Suprapubic skin (tissue), 3 donors: ENCODE measurements around the gene CNTN2.

Experiments used
- POLR2A ChIP-seq, 2 donors: fragments of 450-650 bp; IDR thresholded peaks; one replicate each; pipeline ENCODE4 v1.6.1; 2017; ENCODE audit warnings: antibody characterized with exemption in 2 of 2, mild to moderate bottlenecking in 2 of 2, moderate library complexity in 2 of 2
- TF ChIP-seq, protein P1 (sequence below), 2 donors: fragments of 200-600 bp in 1 of 2; fragments of 450-650 bp in 1 of 2; sonication (generic) in 1 of 2; IDR thresholded peaks; one replicate each; pipeline ENCODE4 v1.5.1; 2016 to 2019; ENCODE audit warnings: antibody characterized with exemption in 2 of 2, mild to moderate bottlenecking in 1 of 2, moderate library complexity in 1 of 2

DNA sequence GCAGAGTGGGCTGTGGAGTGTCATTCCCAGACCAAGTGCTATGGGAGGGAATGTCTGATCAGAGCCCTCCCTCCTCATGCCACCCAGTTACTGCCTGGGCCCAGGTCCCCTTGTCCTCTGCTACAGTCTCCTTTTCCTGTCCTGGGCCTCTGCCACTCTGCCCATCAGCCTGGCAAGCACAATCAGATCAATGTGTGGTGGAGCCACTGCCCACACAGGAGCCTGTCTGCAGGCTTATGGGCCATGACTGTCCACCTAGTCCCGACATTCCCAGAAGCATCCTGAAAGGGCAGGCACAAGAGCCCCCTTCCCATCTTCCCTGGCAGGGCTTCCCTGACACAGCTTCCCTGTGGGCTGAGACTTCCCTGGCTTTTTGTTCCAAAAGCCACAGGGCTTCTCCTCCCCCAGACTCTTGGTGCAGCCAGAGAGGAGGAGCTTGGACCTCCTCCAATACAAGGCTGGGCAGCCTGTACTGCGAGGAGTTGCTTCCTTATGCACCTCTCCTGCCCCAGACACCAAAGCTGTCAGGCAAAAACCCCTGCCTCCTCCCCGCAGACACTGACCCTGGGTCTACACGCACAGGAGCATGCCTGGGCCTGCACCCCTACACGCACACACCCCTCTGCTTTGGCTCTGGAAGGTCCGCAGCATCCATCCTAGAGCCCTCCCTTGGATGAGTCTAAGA lies 29.2 kb upstream of the CNTN2 start:
- TF ChIP-seq, protein P1, sequence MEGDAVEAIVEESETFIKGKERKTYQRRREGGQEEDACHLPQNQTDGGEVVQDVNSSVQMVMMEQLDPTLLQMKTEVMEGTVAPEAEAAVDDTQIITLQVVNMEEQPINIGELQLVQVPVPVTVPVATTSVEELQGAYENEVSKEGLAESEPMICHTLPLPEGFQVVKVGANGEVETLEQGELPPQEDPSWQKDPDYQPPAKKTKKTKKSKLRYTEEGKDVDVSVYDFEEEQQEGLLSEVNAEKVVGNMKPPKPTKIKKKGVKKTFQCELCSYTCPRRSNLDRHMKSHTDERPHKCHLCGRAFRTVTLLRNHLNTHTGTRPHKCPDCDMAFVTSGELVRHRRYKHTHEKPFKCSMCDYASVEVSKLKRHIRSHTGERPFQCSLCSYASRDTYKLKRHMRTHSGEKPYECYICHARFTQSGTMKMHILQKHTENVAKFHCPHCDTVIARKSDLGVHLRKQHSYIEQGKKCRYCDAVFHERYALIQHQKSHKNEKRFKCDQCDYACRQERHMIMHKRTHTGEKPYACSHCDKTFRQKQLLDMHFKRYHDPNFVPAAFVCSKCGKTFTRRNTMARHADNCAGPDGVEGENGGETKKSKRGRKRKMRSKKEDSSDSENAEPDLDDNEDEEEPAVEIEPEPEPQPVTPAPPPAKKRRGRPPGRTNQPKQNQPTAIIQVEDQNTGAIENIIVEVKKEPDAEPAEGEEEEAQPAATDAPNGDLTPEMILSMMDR (IDR thresholded peaks at IDR 0.05): no peak
- TF ChIP-seq POLR2A (IDR thresholded peaks at IDR 0.05): no peak
